Liver (tissue), 3 donors: ENCODE results near the gene PLIN4.

Source experiments
- JUND ChIP-seq, 2 donors: IDR thresholded peaks; 2 replicates each; pipeline ENCODE4 v1.6.1; 2016; ENCODE audit warnings: antibody characterized with exemption in 2 of 2
- RAD21 ChIP-seq, 2 donors: IDR thresholded peaks; 2 replicates each; pipeline ENCODE4 v1.6.1; 2016; ENCODE audit warnings: antibody characterized with exemption in 2 of 2, mild to moderate bottlenecking in 2 of 2
- SP1 ChIP-seq: IDR thresholded peaks from 2 replicates; pipeline ENCODE4 v1.6.1; 2018; ENCODE audit warnings: antibody characterized with exemption, mild to moderate bottlenecking
- TAF1 ChIP-seq: conservative IDR thresholded peaks from 2 replicates; pipeline ENCODE4 v1.6.1; 2016; ENCODE audit warnings: antibody characterized with exemption, mild to moderate bottlenecking
- YY1 ChIP-seq: IDR thresholded peaks from 2 replicates; pipeline ENCODE4 v1.6.1; 2016; ENCODE audit warnings: antibody characterized with exemption, mild to moderate bottlenecking
- TF ChIP-seq, protein P1 (sequence below): fragments of 150-350 bp; IDR thresholded peaks from 2 replicates; pipeline ENCODE4 v1.5.1; 2017; ENCODE audit warnings: improper control_type of control experiment, low read depth, low read length; ENCODE audit not compliant: missing input control
- TF ChIP-seq, protein P2 (sequence below): IDR thresholded peaks from 2 replicates; pipeline ENCODE4 v1.6.1; 2016; ENCODE audit warnings: antibody characterized with exemption
- TF ChIP-seq, protein P3 (sequence below): IDR thresholded peaks from 2 replicates; pipeline ENCODE4 v1.6.1; 2016; ENCODE audit warnings: antibody characterized with exemption
- TF ChIP-seq, protein P4 (sequence below): IDR thresholded peaks from 2 replicates; pipeline ENCODE4 v1.6.1; 2016; ENCODE audit warnings: antibody characterized with exemption, mild to moderate bottlenecking
- donor health status: healthy.
- donor health status: healthy.

DNA sequence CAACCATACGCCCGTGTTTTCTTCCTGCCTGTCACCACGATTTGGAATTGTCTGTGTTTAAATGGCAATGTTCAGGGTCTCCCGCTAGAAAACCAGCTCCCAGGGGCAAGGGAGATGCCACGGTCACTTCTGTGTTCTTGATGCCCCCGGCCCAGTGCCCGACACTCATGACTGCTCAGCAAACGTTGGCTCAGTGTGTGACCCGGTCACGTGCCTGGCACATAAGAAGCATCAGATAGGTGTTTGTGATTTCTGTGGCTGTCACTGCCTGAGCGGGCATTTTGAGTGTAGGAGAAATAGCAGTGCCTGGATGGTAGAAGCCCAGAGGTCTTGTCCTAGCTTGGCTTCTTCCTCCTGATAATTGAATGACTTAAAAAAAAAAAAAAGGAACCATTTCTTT is 30.7 kb downstream of the PLIN4 start:
- TF ChIP-seq, protein P1, sequence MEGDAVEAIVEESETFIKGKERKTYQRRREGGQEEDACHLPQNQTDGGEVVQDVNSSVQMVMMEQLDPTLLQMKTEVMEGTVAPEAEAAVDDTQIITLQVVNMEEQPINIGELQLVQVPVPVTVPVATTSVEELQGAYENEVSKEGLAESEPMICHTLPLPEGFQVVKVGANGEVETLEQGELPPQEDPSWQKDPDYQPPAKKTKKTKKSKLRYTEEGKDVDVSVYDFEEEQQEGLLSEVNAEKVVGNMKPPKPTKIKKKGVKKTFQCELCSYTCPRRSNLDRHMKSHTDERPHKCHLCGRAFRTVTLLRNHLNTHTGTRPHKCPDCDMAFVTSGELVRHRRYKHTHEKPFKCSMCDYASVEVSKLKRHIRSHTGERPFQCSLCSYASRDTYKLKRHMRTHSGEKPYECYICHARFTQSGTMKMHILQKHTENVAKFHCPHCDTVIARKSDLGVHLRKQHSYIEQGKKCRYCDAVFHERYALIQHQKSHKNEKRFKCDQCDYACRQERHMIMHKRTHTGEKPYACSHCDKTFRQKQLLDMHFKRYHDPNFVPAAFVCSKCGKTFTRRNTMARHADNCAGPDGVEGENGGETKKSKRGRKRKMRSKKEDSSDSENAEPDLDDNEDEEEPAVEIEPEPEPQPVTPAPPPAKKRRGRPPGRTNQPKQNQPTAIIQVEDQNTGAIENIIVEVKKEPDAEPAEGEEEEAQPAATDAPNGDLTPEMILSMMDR, result no peak
- TF ChIP-seq, protein P2, sequence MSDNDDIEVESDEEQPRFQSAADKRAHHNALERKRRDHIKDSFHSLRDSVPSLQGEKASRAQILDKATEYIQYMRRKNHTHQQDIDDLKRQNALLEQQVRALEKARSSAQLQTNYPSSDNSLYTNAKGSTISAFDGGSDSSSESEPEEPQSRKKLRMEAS, result no peak
- TF ChIP-seq RAD21 (IDR thresholded peaks at IDR 0.05), result no peak
- no peak for TF ChIP-seq TAF1
- TF ChIP-seq YY1, result no peak
- TF ChIP-seq, protein P3, sequence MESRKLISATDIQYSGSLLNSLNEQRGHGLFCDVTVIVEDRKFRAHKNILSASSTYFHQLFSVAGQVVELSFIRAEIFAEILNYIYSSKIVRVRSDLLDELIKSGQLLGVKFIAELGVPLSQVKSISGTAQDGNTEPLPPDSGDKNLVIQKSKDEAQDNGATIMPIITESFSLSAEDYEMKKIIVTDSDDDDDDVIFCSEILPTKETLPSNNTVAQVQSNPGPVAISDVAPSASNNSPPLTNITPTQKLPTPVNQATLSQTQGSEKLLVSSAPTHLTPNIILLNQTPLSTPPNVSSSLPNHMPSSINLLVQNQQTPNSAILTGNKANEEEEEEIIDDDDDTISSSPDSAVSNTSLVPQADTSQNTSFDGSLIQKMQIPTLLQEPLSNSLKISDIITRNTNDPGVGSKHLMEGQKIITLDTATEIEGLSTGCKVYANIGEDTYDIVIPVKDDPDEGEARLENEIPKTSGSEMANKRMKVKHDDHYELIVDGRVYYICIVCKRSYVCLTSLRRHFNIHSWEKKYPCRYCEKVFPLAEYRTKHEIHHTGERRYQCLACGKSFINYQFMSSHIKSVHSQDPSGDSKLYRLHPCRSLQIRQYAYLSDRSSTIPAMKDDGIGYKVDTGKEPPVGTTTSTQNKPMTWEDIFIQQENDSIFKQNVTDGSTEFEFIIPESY, result no peak
- TF ChIP-seq JUND (IDR thresholded peaks at IDR 0.05), result no peak
- no peak for TF ChIP-seq SP1
- TF ChIP-seq, protein P4, sequence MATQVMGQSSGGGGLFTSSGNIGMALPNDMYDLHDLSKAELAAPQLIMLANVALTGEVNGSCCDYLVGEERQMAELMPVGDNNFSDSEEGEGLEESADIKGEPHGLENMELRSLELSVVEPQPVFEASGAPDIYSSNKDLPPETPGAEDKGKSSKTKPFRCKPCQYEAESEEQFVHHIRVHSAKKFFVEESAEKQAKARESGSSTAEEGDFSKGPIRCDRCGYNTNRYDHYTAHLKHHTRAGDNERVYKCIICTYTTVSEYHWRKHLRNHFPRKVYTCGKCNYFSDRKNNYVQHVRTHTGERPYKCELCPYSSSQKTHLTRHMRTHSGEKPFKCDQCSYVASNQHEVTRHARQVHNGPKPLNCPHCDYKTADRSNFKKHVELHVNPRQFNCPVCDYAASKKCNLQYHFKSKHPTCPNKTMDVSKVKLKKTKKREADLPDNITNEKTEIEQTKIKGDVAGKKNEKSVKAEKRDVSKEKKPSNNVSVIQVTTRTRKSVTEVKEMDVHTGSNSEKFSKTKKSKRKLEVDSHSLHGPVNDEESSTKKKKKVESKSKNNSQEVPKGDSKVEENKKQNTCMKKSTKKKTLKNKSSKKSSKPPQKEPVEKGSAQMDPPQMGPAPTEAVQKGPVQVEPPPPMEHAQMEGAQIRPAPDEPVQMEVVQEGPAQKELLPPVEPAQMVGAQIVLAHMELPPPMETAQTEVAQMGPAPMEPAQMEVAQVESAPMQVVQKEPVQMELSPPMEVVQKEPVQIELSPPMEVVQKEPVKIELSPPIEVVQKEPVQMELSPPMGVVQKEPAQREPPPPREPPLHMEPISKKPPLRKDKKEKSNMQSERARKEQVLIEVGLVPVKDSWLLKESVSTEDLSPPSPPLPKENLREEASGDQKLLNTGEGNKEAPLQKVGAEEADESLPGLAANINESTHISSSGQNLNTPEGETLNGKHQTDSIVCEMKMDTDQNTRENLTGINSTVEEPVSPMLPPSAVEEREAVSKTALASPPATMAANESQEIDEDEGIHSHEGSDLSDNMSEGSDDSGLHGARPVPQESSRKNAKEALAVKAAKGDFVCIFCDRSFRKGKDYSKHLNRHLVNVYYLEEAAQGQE, result no peak
